GM18951 (cell line): ENCODE results near the gene STARD5.

Source experiments
- POLR2A ChIP-seq: IDR thresholded peaks from 4 replicates; pipeline ENCODE4 v1.6.1; 2011; ENCODE audit warnings: mild to moderate bottlenecking; ENCODE audit not compliant: insufficient read length, insufficient read depth; ENCODE audit errors: extremely low read depth
- in situ Hi-C: fragments of 300-500 bp; cut with MboI; formaldehyde crosslinking; loops from one replicate; pipeline ENCODE4 v1.12.0; 2022; ENCODE audit warnings: low sequenced_read_pairs, mixed read lengths, inconsistent platforms; ENCODE audit not compliant: unreplicated experiment

STARD5 gene

DNA sequence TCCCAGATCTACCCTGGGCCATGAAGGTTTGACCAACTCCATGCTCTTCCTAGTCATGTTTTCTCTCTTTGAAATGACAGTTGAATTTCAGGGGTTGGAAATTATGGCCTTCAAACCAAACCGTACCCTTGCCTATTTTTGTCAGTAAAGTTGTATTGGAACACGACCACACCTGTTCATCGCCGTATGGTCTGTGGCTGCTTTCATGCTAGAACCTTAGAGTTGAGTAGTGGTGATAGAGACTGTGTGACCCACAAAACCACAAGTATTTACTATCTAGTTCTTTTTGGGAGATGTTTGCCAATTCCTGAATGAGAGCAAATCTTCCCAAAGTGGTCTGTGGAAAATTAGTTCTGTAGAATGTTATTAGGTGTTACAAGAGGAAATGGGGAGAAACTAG lies 24.0 kb upstream of the STARD5 start:
- in situ Hi-C loops: no loop called here
- no peak for TF ChIP-seq POLR2A

DNA sequence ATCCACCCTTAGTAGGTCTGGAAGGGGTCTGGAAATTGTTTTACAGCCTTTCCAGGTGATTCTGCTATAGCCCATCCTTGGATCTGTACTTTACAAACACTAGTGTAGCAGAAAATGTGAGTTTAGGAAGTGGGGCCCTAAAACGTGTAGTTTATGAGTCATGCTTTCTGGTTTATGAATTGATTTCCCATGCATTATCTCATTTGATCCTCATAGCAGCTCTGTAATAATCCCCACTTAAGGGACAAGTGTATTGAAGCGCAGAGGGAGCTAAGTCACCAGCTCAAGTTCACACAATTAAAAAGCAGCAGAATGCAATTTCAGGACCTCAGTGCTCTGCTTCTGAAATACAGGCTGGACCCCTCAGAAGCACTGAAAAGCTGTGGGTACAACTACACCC lies 22.7 kb upstream of the STARD5 start:
- in situ Hi-C loops: no loop called here
- TF ChIP-seq POLR2A: no peak

DNA sequence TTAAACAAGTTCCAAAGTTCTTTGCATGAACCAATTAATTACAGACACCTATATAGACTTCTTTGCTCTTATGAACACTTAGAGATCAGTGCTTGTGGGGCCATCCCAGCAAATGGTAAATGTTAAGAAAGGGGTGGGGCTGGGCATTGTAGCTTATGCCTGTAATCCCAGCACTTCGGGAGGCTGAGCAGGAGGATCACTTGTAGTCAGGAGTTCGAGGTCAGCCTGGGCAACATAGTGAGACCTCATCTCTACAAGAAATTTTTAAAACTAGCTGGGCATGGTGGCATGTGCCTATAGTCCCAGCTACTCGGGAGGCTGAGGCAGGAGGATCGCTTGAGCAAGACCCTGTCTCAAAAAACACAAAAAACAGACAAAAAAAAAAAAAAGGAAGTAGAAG lies 19.4 kb upstream of the STARD5 start:
- in situ Hi-C loops: no loop called here
- TF ChIP-seq POLR2A: no peak

DNA sequence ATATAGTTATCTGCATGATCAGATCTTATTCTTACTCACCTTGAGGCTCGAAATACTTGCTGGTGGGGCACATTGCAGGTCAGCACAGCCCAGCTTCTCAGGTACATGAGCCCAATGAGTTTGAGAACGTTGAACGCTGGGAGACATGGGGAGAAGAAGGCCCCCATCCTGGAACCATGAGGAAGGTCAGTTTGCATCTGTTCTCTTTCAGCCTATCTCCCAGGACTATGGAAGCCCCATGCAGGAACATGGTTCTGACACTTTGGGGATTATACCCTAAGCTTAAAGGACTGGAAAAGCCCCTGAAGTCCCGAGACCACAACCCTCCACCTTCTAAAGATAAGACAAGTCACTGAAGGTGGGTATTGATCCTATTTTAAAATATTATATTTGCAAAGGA lies 17.4 kb upstream of the STARD5 start:
- TF ChIP-seq POLR2A: no peak
- in situ Hi-C loops: no loop called here

DNA sequence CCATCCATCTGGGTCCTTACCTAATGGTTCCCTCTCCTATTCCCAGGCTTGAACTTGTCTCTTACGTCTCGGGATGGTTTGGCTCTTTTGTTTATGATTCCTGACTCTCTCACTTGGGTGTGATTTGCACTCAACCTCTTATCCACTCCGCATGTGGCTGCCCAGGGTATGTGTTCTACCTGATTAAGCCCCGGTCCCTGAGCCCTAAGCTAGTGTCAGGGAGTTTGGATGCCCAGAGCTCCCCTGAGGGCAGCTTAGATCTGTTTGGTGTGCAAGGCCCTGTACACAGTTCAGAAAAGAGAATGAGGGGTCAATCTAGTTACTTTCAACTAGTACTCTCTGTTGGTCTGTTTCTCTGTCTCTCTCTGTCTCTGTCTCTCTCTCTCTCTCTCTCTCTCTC lies 15.9 kb upstream of the STARD5 start:
- in situ Hi-C loops: no loop called here
- no peak for TF ChIP-seq POLR2A

DNA sequence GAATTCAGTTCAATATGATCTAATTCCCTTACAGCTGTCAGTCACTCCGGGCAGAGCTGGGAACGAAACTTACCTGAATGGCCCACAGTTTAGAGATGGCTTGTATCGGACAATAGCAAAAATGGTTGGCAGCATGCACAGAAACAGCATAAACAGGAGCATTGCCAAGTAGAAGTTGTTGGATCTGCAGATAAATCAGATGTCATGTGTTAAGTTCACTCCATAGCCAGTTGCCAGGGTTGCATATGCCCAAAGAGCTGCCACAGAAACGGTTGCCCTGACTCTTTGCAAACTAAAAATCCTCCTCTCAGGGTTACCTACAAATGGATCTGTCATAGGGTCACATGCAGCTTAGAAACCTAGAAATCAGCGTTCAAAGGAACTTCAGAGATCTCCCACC lies 15.4 kb upstream of the STARD5 start:
- in situ Hi-C loops: no loop called here
- TF ChIP-seq POLR2A: no peak

DNA sequence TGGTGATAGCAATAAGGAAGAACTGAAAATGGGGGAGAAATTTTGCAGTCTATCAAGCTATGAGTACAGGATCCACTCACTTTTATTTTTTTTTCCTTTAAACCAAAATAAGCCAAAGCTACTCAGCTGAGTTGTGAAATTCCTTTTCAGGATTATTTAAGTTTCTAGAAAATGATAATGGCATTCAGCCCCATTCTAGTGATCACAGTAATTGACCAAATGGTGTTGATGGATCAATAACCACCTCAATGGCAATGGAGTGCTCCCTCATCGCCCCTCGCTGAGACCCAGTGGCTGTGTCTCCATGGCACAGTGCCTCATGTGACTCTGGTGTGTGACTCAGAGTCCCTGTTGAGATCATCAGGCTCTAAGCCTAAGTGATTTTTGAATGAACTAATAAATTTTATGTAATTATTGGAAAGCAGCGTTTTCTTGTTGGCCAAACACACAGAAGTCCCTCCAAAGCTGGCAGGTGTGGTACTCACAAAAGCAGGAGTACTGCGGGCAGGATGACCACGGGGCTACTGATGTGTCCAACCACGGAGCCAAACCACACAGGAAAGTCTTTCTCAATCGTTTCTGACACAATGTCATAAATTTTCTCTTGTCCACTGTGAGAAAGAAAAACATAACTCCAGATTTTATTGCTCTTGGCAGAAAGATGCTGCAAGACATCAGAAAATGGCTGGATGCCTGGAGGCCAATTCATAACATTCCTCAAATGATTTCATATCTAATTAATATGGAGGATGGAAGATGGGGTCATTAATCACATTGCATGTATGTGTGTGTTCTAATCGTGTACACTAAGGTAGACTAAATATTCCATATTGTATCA lies 14.4 kb upstream of the STARD5 start:
- in situ Hi-C loops: no loop called here
- TF ChIP-seq POLR2A: no peak

DNA sequence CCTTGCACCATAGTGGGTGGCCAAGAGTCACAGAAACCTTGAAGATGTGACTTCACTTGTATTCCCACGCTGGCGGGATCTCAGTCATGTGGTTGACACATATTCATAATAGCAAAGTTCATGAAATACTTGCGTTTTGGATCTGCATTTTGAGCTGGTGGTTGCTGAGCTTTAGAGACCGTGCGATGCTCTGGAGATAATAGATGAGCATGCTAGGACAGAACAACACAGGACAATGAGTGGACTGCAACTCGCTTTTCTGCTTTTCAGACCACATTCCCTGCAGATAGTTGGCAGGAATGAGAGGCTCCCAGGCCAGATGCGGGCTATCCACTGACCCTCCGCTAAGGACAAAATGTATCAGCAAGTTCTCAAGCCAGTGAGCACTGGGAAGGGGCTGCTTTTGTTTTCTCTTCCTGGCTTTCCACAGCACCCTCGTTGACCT lies 13.8 kb upstream of the STARD5 start:
- in situ Hi-C loops: no loop called here
- TF ChIP-seq POLR2A: no peak

DNA sequence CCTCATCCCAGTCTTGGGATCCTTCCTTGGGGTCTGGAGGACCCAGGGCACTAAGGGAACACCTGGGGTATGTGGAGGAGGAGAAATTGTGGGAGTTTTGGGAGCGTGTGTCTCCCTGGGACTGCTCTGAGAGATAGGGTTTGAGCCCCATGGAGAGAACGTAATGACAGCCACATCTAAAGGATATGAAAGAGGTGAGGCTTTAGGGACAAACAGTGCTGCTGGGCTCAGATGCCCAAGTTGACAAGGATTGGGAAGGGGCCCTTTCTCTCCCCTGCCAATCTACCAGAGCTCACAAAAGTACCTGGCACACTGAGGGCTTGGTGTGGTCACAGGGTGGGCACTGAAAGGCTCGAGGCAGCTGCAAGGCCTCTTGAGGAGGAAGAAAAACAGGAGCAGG lies 13.3 kb upstream of the STARD5 start:
- in situ Hi-C loops: no loop called here
- no peak for TF ChIP-seq POLR2A

DNA sequence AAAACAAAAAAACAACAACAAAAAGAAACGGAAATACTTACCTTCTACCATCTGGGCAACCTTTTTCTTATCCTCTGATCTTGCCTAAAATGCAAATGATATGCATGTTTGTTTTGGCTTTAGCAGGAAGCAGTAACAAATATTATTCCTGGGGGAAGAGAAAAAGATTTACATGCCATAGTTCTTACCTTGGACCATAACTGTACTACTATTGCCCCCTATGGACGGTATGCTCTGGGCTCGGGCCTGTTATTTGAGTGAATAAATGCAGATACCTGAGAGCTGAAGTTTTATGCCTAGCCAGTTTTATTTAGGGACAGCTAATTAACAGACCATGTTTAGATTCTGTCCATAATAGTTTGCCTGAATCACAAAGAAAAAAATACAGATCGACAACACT lies 12.6 kb upstream of the STARD5 start:
- no peak for TF ChIP-seq POLR2A
- in situ Hi-C loops: no loop called here

DNA sequence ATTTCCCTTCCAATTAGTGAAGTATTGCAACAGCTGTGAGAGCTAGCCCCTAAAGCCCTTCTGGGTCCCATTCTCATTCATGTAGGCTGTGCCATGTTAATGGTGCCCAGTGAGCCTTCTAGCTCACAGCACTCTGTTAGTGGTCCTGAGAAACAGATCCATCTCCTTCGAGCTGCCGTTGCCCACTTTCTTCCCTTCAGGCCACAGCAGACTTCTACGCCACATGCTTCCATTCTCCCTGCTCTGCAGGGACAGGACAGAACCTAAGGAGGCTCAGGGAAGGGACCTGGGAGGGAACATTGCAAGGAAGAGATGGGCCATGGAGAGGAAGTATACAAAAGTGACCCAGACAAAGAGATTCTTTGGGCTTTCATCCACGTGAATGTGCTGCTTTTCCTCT lies 11.7 kb upstream of the STARD5 start:
- TF ChIP-seq POLR2A: no peak
- in situ Hi-C loops: no loop called here

DNA sequence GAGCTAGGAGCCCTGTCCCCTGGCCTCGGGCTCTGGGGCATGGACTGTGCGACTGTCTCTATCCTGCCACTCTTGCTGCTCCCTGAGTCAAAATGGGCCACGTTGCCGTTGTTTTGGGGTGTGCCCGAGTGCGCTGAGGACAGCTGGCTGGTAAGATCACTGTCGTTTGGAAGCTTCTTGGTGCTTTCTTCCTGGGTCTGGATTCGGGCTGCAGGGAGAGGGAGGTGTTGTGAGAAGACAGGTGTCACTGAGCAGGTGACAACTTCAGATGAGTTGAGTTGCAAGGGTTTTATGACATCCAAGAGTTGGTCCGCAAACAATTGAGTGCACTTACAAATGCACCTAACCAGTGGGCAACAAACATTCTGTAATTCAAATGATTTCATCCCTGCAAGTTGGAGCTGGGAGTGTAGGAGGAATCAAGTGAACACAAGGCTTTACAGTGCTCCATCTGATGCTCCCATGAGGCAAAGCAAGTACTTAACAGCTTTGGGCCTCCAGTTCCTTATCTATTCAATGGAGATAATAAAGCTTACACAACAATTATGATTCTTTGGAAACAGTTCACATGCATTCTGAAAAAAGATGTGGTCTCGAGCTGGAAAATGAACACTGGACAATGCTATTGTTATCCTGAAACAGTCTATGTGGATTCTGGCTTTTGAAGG lies 11.0 kb upstream of the STARD5 start:
- TF ChIP-seq POLR2A: no peak
- in situ Hi-C loops: loop anchor here (5.0 kb wide), 1 partner anchor 53 kb away; no protein-coding TSS in a partner anchor

DNA sequence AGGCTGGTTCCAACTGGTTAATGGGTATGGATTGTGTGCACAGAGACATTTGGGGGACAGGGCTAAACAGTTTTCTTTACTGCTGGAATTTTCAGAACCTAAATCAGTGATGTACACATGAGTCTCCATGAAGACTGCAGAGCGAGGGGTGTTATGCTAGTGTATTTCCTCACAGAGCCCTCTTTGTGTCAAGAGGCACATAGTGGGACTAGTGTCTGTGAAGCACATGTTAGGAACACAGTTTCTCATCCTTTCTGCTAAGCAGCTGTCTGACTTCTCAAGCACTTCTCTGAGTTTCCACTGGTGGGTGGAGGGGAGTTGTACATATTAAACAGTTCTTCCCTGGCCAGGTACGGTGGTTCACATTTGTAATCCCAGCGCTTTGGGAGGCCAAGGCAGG lies 9.4 kb upstream of the STARD5 start:
- in situ Hi-C loops: loop anchor here (5.0 kb wide), 1 partner anchor 51 kb away; no protein-coding TSS in a partner anchor

DNA sequence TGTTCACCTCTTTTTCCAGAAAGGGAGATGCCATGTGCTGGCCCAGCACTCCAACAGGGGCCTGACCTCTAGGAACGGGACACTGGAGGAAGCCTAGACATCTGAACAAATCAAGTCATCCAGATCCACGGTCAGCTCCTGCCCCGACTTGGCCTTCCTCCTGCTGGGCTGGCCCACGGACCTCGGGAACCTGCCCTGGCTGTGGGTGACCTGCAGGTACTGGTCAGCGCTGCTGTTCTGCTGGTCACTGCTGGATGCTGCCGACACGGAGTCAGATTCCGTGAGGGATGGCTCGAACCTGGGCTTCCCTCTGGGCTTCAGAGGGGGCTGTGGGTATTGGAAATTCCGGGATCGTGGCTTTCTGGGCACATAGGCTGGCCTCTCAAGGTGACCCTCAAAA lies 8.4 kb upstream of the STARD5 start:
- TF ChIP-seq POLR2A: no peak
- in situ Hi-C loops: loop anchor here (5.0 kb wide), 1 partner anchor 50 kb away; no protein-coding TSS in a partner anchor

More for the DNA sequence above, 9.4 kb upstream of the STARD5 start:
- TF ChIP-seq POLR2A: no peak
